ENCODE measurements around the gene ASIC4. TPM values are rescaled to one million over a fixed set of nuclear protein-coding genes. Genes with fewer than 3 reads are reported as not detected.
A peak's percentile ranks its signal among the peaks of the same experiment; 100 is the strongest.

ASIC4 gene
- total and polyA plus RNA-seq, 9 of the 15 experiments (the other 6 are each of a cell fraction or from before 2014, with no cell fraction given), result 0.07 to 19.2 (median 4.8) TPM

GRCh38 chr2:219551441-219552381 is 37.4 kb downstream of the ASIC4 start (continued):
- TF ChIP-seq, protein P1, sequence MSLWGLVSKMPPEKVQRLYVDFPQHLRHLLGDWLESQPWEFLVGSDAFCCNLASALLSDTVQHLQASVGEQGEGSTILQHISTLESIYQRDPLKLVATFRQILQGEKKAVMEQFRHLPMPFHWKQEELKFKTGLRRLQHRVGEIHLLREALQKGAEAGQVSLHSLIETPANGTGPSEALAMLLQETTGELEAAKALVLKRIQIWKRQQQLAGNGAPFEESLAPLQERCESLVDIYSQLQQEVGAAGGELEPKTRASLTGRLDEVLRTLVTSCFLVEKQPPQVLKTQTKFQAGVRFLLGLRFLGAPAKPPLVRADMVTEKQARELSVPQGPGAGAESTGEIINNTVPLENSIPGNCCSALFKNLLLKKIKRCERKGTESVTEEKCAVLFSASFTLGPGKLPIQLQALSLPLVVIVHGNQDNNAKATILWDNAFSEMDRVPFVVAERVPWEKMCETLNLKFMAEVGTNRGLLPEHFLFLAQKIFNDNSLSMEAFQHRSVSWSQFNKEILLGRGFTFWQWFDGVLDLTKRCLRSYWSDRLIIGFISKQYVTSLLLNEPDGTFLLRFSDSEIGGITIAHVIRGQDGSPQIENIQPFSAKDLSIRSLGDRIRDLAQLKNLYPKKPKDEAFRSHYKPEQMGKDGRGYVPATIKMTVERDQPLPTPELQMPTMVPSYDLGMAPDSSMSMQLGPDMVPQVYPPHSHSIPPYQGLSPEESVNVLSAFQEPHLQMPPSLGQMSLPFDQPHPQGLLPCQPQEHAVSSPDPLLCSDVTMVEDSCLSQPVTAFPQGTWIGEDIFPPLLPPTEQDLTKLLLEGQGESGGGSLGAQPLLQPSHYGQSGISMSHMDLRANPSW (CRISPR knock-in tag; IDR thresholded peaks at IDR 0.05), result no peak
- no peak for TF ChIP-seq FOXK2 (conservative IDR thresholded peaks at IDR 0.05 in 1 of 2, IDR thresholded peaks at IDR 0.05 in 1 of 2; ENCODE audit: low read depth in 2 of 2)
- no peak for TF ChIP-seq IRF1 (CRISPR knock-in tag; IDR thresholded peaks at IDR 0.05; ENCODE audit: borderline replicate concordance)
- TF ChIP-seq EZH2 (IDR thresholded peaks at IDR 0.05; ENCODE audit: borderline replicate concordance, low read depth, low read length), result no peak
- no peak for TF ChIP-seq PHF20 (IDR thresholded peaks at IDR 0.05; ENCODE audit: partially characterized antibody)
- TF ChIP-seq, protein P2, sequence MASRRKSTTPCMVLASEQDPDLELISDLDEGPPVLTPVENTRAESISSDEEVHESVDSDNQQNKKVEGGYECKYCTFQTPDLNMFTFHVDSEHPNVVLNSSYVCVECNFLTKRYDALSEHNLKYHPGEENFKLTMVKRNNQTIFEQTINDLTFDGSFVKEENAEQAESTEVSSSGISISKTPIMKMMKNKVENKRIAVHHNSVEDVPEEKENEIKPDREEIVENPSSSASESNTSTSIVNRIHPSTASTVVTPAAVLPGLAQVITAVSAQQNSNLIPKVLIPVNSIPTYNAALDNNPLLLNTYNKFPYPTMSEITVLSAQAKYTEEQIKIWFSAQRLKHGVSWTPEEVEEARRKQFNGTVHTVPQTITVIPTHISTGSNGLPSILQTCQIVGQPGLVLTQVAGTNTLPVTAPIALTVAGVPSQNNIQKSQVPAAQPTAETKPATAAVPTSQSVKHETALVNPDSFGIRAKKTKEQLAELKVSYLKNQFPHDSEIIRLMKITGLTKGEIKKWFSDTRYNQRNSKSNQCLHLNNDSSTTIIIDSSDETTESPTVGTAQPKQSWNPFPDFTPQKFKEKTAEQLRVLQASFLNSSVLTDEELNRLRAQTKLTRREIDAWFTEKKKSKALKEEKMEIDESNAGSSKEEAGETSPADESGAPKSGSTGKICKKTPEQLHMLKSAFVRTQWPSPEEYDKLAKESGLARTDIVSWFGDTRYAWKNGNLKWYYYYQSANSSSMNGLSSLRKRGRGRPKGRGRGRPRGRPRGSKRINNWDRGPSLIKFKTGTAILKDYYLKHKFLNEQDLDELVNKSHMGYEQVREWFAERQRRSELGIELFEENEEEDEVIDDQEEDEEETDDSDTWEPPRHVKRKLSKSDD (conservative IDR thresholded peaks at IDR 0.05; ENCODE audit: low read length), result no peak
- peak; percentile 55 for TF ChIP-seq POLR2G (IDR thresholded peaks at IDR 0.05; ENCODE audit: low read depth, low read length)
- TF ChIP-seq CEBPG (CRISPR knock-in tag; IDR thresholded peaks at IDR 0.05), result no peak
- no peak for TF ChIP-seq CEBPG (tag; conservative IDR thresholded peaks at IDR 0.05 in 1 of 2, IDR thresholded peaks at IDR 0.05 in 1 of 2)
- TF ChIP-seq CREB1 (IDR thresholded peaks at IDR 0.05), result peak; percentile 51; the same call in 1 of the 2 replicates
- 0 out of 2 replicates have a peak, but pooled peaks have one; percentile 45 for TF ChIP-seq CREB1 (CRISPR knock-in tag; IDR thresholded peaks at IDR 0.05)
- TF ChIP-seq MNT (conservative IDR thresholded peaks at IDR 0.05), result peak; percentile 45 to 62; a peak in 2 of 4 replicates
- TF ChIP-seq CTBP1 (IDR thresholded peaks at IDR 0.05; ENCODE audit: borderline replicate concordance), result no peak
- TF ChIP-seq, protein P3, sequence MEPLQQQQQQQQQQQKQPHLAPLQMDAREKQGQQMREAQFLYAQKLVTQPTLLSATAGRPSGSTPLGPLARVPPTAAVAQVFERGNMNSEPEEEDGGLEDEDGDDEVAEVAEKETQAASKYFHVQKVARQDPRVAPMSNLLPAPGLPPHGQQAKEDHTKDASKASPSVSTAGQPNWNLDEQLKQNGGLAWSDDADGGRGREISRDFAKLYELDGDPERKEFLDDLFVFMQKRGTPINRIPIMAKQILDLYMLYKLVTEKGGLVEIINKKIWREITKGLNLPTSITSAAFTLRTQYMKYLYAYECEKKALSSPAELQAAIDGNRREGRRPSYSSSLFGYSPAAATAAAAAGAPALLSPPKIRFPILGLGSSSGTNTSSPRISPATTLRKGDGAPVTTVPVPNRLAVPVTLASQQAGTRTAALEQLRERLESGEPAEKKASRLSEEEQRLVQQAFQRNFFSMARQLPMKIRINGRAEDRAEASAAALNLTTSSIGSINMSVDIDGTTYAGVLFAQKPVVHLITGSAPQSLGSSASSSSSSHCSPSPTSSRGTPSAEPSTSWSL (CRISPR knock-in tag; IDR thresholded peaks at IDR 0.05; ENCODE audit: borderline replicate concordance), result no peak
- no peak for TF ChIP-seq HMG20B (CRISPR knock-in tag; IDR thresholded peaks at IDR 0.05)
- TF ChIP-seq POLR2A (conservative IDR thresholded peaks at IDR 0.05), result no peak
- TF ChIP-seq HDAC2 (IDR thresholded peaks at IDR 0.05), result no peak
- TF ChIP-seq MTA2 (IDR thresholded peaks at IDR 0.05; ENCODE audit: low read depth), result no peak

All from K562 (cell line).